Mesendoderm (in vitro differentiated cells): ENCODE measurements around the gene SLC7A8.

Source experiments
- DNase-seq: peaks from one replicate; pipeline ENCODE4 v3.0.0; 2013
- H2AK5ac ChIP-seq: 2 replicates; pipeline ENCODE4 v1.6.1; 2013; ENCODE audit warnings: low read length, inconsistent platforms
- H2BK120ac ChIP-seq: 2 replicates; pipeline ENCODE4 v1.6.1; 2013; ENCODE audit warnings: low read depth, mild to moderate bottlenecking, low read length, moderate library complexity, mixed read lengths
- H2BK15ac ChIP-seq: replicated peaks from 2 replicates; pipeline ENCODE4 v1.6.1; 2013; ENCODE audit warnings: low read depth, mild to moderate bottlenecking, moderate library complexity
- H2BK5ac ChIP-seq: 2 replicates; pipeline ENCODE4 v1.6.1; 2013; ENCODE audit warnings: low read length, inconsistent platforms
- H3K18ac ChIP-seq: 2 replicates; pipeline ENCODE4 v1.6.1; 2013; ENCODE audit warnings: mild to moderate bottlenecking, low read length, mixed read lengths
- H3K23ac ChIP-seq: one replicate; pipeline ENCODE4 v1.6.1; 2013; ENCODE audit warnings: low read length
- H3K27ac ChIP-seq: 2 replicates; pipeline ENCODE4 v1.5.1; 2013; ENCODE audit warnings: low read depth, mild to moderate bottlenecking, inconsistent platforms, low read length, moderate library complexity
- H3K27me3 ChIP-seq: 2 replicates; pipeline ENCODE4 v1.6.1; 2013; ENCODE audit warnings: low read length, control low read depth, mild to moderate bottlenecking, inconsistent platforms; ENCODE audit not compliant: insufficient read depth, poor library complexity
- H3K36me3 ChIP-seq: 2 replicates; pipeline ENCODE4 v1.6.1; 2013; ENCODE audit warnings: low read length, inconsistent platforms; ENCODE audit not compliant: control insufficient read depth, insufficient read depth
- H3K4ac ChIP-seq: one replicate; pipeline ENCODE4 v1.6.1; 2013; ENCODE audit warnings: low read depth, mild to moderate bottlenecking, low read length, moderate library complexity
- H3K4me1 ChIP-seq: 2 replicates; pipeline ENCODE4 v1.6.1; 2013; ENCODE audit warnings: low read depth, low read length, inconsistent platforms; ENCODE audit not compliant: control insufficient read depth
- H3K4me2 ChIP-seq: 2 replicates; pipeline ENCODE4 v1.6.1; 2013; ENCODE audit warnings: low read length
- H3K4me3 ChIP-seq: 2 replicates; pipeline ENCODE4 v1.5.1; 2013; ENCODE audit warnings: mild to moderate bottlenecking, low read length
- H3K56ac ChIP-seq: one replicate; pipeline ENCODE4 v1.6.1; 2013; ENCODE audit warnings: low read length
- H3K79me1 ChIP-seq: 2 replicates; pipeline ENCODE4 v1.6.1; 2013; ENCODE audit warnings: low read length, inconsistent platforms
- H3K79me2 ChIP-seq: 2 replicates; pipeline ENCODE4 v1.6.1; 2013; ENCODE audit warnings: mild to moderate bottlenecking, low read length; ENCODE audit not compliant: control insufficient read depth, insufficient read depth
- H3K9ac ChIP-seq: 2 replicates; pipeline ENCODE4 v1.6.1; 2013; ENCODE audit warnings: low read length, inconsistent platforms
- H4K5ac ChIP-seq: one replicate; pipeline ENCODE4 v1.6.1; 2013; ENCODE audit warnings: low read length
- H4K8ac ChIP-seq: one replicate; pipeline ENCODE4 v1.6.1; 2013; ENCODE audit warnings: low read depth, mild to moderate bottlenecking, control low read depth, low read length, moderate library complexity
- WGBS: extraction: QIAGEN DNeasy Blood & Tissue Kit; methylation state at CpG from one replicate; pipeline ENCODE4 v1.1.7; 2013; ENCODE audit warnings: low lambda C conversion rate, missing lambda C conversion rate; ENCODE audit not compliant: insufficient coverage; ENCODE audit errors: extremely low coverage; 5-methylcytosine and 5-hydroxymethylcytosine counted together

The SLC7A8 gene

GRCh38 chr14:23114669-23115038, 68.8 kb downstream of the SLC7A8 start:
- Histone ChIP-seq H3K4me1 (peaks cover 28% of the 10 kb centered on the region), H3K27me3 (no peaks in the 10 kb centered on the region), H3K79me1 (no peaks in the 10 kb centered on the region), H3K36me3 (no peaks in the 10 kb centered on the region), H2BK120ac (no peak overlapping the region), H4K5ac (no peak overlapping the region), H3K27ac (no peak overlapping the region), H4K8ac (no peak overlapping the region), H2BK5ac (no peak overlapping the region), H3K23ac (no peak overlapping the region), H3K9ac (no peak overlapping the region), H3K4me2 (no peak overlapping the region), H2AK5ac (no peak overlapping the region), H3K4ac (no peak overlapping the region), H3K4me3 (no peak overlapping the region), H3K79me2 (no peaks in the 10 kb centered on the region), H3K56ac (no peak overlapping the region), H3K18ac (no peak overlapping the region), H2BK15ac (no peak overlapping the region)
- WGBS = no CpG with 5 or more reads among the region's 4 CpGs
- no peak for DNase-seq

GRCh38 chr14:23114120-23114458, 69.4 kb downstream of the SLC7A8 start:
- Histone ChIP-seq H3K79me2 (no peaks in the 10 kb centered on the region), H3K4me1 (peaks cover 24% of the 10 kb centered on the region), H3K9ac (peak overlapping the region; percentile 28), H3K27me3 (no peaks in the 10 kb centered on the region), H2BK5ac (no peak overlapping the region), H3K4me2 (no peak overlapping the region), H3K36me3 (no peaks in the 10 kb centered on the region), H2BK15ac (no peak overlapping the region), H3K23ac (peak overlapping the region; percentile 96), H3K56ac (peak overlapping the region; percentile 82), H4K5ac (no peak overlapping the region), H3K27ac (no peak overlapping the region), H2AK5ac (peak overlapping the region; percentile 71), H4K8ac (no peak overlapping the region), H2BK120ac (no peak overlapping the region), H3K4ac (no peak overlapping the region), H3K18ac (no peak overlapping the region), H3K4me3 (no peak overlapping the region), H3K79me1 (no peaks in the 10 kb centered on the region)
- no CpG with 5 or more reads among the region's 5 CpGs for WGBS
- DNase-seq = no peak

GRCh38 chr14:23113431-23114119, 69.9 kb downstream of the SLC7A8 start:
- Histone ChIP-seq H2BK15ac (no peak overlapping the region), H3K79me1 (no peaks in the 10 kb centered on the region), H3K4me2 (no peak overlapping the region), H4K5ac (no peak overlapping the region), H3K27ac (no peak overlapping the region), H3K23ac (peak overlapping the region; percentile 96), H4K8ac (no peak overlapping the region), H2AK5ac (peak overlapping the region; percentile 71), H3K79me2 (no peaks in the 10 kb centered on the region), H2BK120ac (no peak overlapping the region), H3K36me3 (no peaks in the 10 kb centered on the region), H3K56ac (peak overlapping the region; percentile 82), H3K27me3 (no peaks in the 10 kb centered on the region), H3K9ac (peak overlapping the region; percentile 28), H2BK5ac (no peak overlapping the region), H3K4me1 (peaks cover 24% of the 10 kb centered on the region), H3K4ac (peak overlapping the region; percentile 29), H3K18ac (peak overlapping the region; percentile 28), H3K4me3 (no peak overlapping the region)
- no CpG with 5 or more reads among the region's 10 CpGs for WGBS
- DNase-seq = no peak

GRCh38 chr14:23112359-23113178, 70.9 kb downstream of the SLC7A8 start:
- Histone ChIP-seq H3K4me3 (no peak overlapping the region), H3K79me1 (no peaks in the 10 kb centered on the region), H3K56ac (peak overlapping the region; percentile 66), H3K4me1 (peaks cover 24% of the 10 kb centered on the region), H3K27ac (no peak overlapping the region), H3K9ac (no peak overlapping the region), H3K36me3 (no peaks in the 10 kb centered on the region), H3K27me3 (no peaks in the 10 kb centered on the region), H3K4ac (no peak overlapping the region), H3K4me2 (no peak overlapping the region), H2BK120ac (no peak overlapping the region), H3K23ac (no peak overlapping the region), H2BK15ac (no peak overlapping the region), H3K79me2 (no peaks in the 10 kb centered on the region), H4K5ac (no peak overlapping the region), H2AK5ac (no peak overlapping the region), H2BK5ac (no peak overlapping the region), H4K8ac (no peak overlapping the region), H3K18ac (no peak overlapping the region)
- peak; percentile 82 for DNase-seq
- 100% methylated on average over 1 of the region's 12 CpGs for WGBS

- 100% methylated on average over 2 of the region's 5 CpGs for WGBS
- H3K27me3 ChIP-seq = no peaks in the 10 kb centered on the region
- H3K27ac ChIP-seq = no peak overlapping the region
- H3K18ac ChIP-seq = no peak overlapping the region
- H4K8ac ChIP-seq = no peak overlapping the region
- H3K4ac ChIP-seq = no peak overlapping the region
- H2AK5ac ChIP-seq = no peak overlapping the region
- DNase-seq = no peak
- no peak overlapping the region for H3K4me3 ChIP-seq
- peaks cover 27% of the 10 kb centered on the region for H3K4me1 ChIP-seq
- no peaks in the 10 kb centered on the region for H3K79me2 ChIP-seq
- H2BK5ac ChIP-seq = no peak overlapping the region
- no peak overlapping the region for H3K4me2 ChIP-seq
- H3K9ac ChIP-seq = no peak overlapping the region
- no peak overlapping the region for H4K5ac ChIP-seq
- no peak overlapping the region for H2BK15ac ChIP-seq
- H3K56ac ChIP-seq = no peak overlapping the region
- H3K36me3 ChIP-seq = no peaks in the 10 kb centered on the region
- no peak overlapping the region for H3K23ac ChIP-seq
- no peak overlapping the region for H2BK120ac ChIP-seq
- H3K79me1 ChIP-seq = no peaks in the 10 kb centered on the region
These were observed 72.7 kb downstream of the SLC7A8 start for GRCh38 chr14:23110579-23111365.
